Glomerular visceral epithelial cell (primary cell): ENCODE results near the gene NKAPL.
A peak's percentile ranks its signal among the peaks of the same experiment; 100 is the strongest.

ENCODE experiments used
- DNase-seq: peaks from one replicate; pipeline ENCODE4 v3.0.0-alpha.2; 2016; ENCODE audit errors: extremely low spot score

The NKAPL gene

GRCh38 chr6:28245206-28245941 is 13.7 kb upstream of the NKAPL start:
- DNase-seq: no peak

DNA sequence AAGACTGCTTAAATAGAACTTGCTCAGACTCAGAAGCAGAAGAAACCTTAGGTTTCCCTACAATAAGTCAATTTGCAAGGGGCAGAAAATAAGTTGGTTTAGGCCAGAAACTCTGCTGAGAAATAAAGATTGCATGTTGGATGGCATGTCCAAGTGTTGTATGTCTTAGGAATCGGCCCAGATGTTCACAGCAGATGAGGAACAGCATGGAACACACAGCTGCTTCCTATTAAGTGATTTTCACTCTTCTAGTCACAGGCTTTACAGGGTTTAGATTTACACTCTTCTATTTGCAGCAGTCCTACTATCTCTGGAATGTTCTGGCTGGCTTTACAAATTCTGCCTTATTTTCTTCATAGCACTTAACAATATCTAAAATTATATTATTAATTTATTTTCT is 10.2 kb upstream of the NKAPL start:
- DNase-seq: no peak

DNA sequence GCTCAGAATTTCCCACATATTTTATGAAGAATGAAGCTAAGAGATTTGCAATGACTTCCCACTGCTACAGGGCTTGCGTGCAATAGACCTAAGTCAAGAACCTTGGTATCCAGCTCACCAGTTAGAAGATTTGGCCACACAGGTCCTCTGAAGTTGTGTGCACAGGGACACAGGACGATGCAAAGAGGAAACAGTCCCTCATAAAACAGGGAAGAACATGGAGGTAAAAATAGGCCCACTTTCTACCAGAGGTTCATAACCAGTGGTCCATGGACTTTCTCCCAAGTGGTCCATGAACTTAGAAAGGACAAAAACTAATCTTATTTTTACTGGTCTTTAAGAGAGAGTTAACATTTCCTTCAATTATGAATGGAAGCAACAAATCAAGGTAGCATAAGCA is 8.3 kb upstream of the NKAPL start:
- no peak for DNase-seq

DNA sequence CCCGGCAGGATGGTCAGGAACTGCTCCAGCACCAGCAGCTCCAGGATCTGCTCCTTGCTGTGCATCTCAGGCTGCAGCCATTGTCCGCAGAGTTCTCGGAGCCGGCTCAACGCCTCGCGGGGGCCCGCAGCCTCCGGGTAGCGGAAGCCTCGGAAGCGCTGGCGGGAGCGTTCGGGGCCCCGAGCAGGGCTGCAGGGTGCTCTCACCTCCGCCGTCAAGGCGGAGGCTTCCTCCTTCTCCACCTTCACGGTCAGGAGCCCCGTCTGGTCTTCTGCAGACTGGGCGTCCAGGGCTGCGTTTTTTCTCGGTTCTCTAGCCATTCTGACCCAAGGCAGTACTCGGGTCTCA is 7.5 kb upstream of the NKAPL start:
- DNase-seq: no peak

- DNase-seq: peak; percentile 87
These were observed 6.8 kb upstream of the NKAPL start, which contains the start of gene ZKSCAN4 for GRCh38 chr6:28252009-28252975. ZKSCAN4 (minus strand) TSS chr6:28252269; CDS start chr6:28251980, 289 bp downstream.

- no peak for DNase-seq
These were observed 5.0 kb upstream of the NKAPL start for GRCh38 chr6:28254121-28254519.

GRCh38 chr6:28257042-28257441 is 2.1 kb upstream of the NKAPL start:
- no peak for DNase-seq

- DNase-seq: no peak
These were observed 4.8 kb downstream of the NKAPL start for GRCh38 chr6:28263922-28264321.

GRCh38 chr6:28264834-28265401 is 5.8 kb downstream of the NKAPL start:
- no peak for DNase-seq

- no peak for DNase-seq
These were observed 7.5 kb downstream of the NKAPL start for GRCh38 chr6:28266563-28266961.

GRCh38 chr6:28266962-28267694 is 8.0 kb downstream of the NKAPL start, which contains the start of gene ZSCAN26:
ZSCAN26 (plus strand) TSS chr6:28267143; CDS start chr6:28271920, 4,777 bp downstream.
- DNase-seq: peak; percentile 91

DNA sequence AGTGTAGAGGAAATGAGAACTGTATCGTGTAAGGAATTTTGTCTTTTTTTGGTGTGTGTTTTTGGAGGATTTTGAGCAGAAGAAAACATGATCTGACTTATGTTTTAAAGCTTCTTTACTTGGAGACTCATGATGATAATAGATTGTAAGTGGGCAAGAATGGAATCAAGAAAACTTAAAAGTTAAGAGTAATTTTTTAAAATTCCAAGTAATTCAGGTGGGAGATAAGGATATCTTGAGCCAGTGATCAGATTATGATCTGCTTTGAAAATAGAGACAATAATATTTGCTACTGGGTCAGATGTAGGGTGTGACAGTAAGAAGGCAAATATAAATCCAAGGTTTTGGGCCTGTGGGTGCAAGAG is 8.6 kb downstream of the NKAPL start:
- DNase-seq: no peak

- DNase-seq: peak; percentile 61
These were observed 10.4 kb downstream of the NKAPL start for GRCh38 chr6:28269492-28269891.

DNA sequence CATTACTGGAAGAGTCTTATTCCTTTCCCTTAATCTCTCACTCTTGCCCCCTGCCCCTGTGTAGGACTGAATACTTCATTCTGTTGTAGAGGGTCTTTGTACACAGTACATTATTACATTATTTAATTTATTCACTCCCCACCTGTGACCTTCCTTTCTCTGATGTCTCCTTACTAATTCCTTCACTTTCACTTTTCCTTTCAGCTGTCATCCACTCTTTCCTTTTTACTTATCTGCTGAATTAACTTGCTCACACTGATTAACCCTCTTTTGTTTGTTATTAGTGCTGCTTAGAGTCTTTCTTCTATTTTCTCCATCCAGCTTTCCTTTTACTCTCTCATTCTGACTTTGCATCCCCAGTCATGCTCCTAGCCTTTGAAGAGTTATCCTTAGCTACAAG is 15.8 kb downstream of the NKAPL start:
- DNase-seq: no peak

GRCh38 chr6:28277746-28278145 is 18.6 kb downstream of the NKAPL start:
- DNase-seq: no peak

DNA sequence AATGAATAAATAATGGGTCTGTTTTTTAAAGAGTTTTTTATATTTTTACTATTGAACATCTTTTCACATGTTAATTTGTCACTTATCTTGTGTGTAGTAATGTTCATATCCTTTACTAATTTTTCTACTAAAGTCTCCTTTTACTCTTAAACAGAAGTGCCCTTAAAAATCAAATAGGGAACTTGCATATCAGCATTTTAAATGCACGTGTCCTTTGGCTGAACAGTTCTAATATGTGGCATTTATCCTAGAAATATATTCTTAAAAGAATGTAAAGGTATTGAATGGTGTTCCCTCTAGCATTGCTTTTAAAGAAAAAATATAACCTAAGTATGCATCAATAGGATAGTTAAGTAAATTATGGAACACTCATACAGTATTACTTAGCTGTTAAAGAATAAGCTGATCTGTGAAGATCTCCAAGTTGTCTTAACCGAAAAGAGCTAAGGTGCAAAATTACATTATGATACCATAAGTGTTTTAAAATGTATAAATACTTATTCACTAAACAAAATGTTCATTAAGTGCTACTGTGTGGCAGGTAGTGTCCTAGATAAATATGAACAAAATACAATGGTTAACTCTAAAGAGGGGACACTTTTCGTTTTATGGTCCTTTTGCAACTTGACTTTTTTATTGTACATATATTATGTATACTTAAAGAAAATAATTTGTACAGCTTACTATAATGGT is 21.6 kb downstream of the NKAPL start:
- no peak for DNase-seq

DNA sequence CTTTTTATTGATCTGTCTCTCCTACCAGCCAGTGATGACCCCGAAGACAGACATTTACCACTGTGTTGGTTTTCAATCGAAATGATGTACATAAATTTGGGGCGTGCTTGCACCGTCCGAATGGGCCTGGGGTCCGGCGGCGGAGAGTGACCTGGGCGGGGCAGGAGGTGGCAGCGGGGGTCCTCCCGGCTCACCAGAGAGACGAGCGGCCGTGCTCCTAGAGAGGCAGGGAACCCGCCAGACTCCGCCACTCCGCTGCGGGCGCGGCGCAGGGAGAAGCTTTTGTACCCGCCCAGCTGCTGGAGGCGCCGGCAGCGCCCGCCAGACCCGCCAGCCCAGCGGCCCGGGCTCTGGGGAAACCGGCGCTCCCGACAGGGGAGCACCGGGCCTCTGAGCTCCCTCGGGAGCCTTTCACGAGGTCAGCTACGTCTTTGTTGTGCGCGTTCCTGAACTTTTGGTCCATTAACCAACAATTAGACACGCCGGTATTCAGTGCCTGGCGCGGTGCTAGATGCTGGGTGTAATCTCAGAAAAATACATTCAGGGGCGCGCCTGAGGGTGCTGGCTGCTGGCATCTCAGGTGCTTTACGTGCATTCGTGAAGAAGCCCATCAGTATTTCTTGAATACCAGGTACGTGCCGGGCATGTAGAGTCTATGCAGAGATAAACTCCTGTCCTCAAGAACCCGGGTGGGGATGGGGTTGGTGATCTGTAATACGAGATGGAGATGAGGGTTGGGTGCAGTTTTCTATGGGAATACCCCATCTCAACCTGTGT is 22.4 kb downstream of the NKAPL start, which contains the start of gene PGBD1:
PGBD1 (plus strand) TSS at position 285 of the 777 bp plus-strand sequence. CDS start 2,242 bp downstream, outside the sequence.
- peak; percentile 84 for DNase-seq

- peak; percentile 9 for DNase-seq
These were observed 23.8 kb downstream of the NKAPL start for GRCh38 chr6:28282926-28283325.

GRCh38 chr6:28291573-28291972 is 32.5 kb downstream of the NKAPL start:
- DNase-seq: no peak

GRCh38 chr6:28295326-28295725 is 36.2 kb downstream of the NKAPL start:
- no peak for DNase-seq
